DOHH2 (cell line): Measurements from ENCODE around the gene CACNA1B.

ENCODE experiments used
- H3F3A ChIP-seq: fragments of 200-600 bp; sonication (generic), shearing (Covaris generic); 2 replicates; pipeline ENCODE4 v1.6.0; 2016; ENCODE audit warnings: antibody characterized with exemption, mild to moderate bottlenecking; ENCODE audit not compliant: control insufficient read depth, insufficient read depth
- H3K27ac ChIP-seq: fragments of 200-600 bp; sonication (generic); 2 replicates; pipeline ENCODE4 v1.5.1; 2014; ENCODE audit warnings: low read depth, mild to moderate bottlenecking, low read length, moderate library complexity
- H3K27me3 ChIP-seq: fragments of 200-600 bp; sonication (generic); 2 replicates; pipeline ENCODE4 v1.6.1; 2014; ENCODE audit warnings: mild to moderate bottlenecking, low read length, mixed read lengths; ENCODE audit not compliant: control insufficient read depth
- H3K36me3 ChIP-seq: fragments of 200-600 bp; sonication (generic); 2 replicates; pipeline ENCODE4 v1.6.1; 2014; ENCODE audit warnings: mild to moderate bottlenecking, low read length, moderate library complexity, mixed read lengths; ENCODE audit not compliant: control insufficient read depth
- H3K4me1 ChIP-seq: fragments of 200-600 bp; sonication (generic); 2 replicates; pipeline ENCODE4 v1.6.1; 2014; ENCODE audit warnings: mild to moderate bottlenecking, low read length, mixed read lengths; ENCODE audit not compliant: control insufficient read depth
- H3K4me2 ChIP-seq: fragments of 200-600 bp; sonication (generic); 2 replicates; pipeline ENCODE4 v1.6.0; 2014; ENCODE audit warnings: mild to moderate bottlenecking, low read length, moderate library complexity
- H3K4me3 ChIP-seq: fragments of 200-600 bp; sonication (generic); 2 replicates; pipeline ENCODE4 v1.5.1; 2014; ENCODE audit warnings: mild to moderate bottlenecking, low read length, mixed read lengths
- H3K79me2 ChIP-seq: fragments of 200-600 bp; sonication (generic); 2 replicates; pipeline ENCODE4 v1.6.1; 2014; ENCODE audit warnings: mild to moderate bottlenecking, low read length, mixed read lengths; ENCODE audit not compliant: control insufficient read depth
- H3K9me2 ChIP-seq: fragments of 200-600 bp; sonication (generic); replicated peaks from 2 replicates; pipeline ENCODE4 v1.6.1; 2014; ENCODE audit warnings: mild to moderate bottlenecking, low read length, mixed read lengths; ENCODE audit not compliant: control insufficient read depth
- H3K9me3 ChIP-seq: fragments of 200-600 bp; sonication (generic); 2 replicates; pipeline ENCODE4 v1.6.1; 2014; ENCODE audit warnings: antibody characterized with exemption, low read length, mixed read lengths; ENCODE audit not compliant: control insufficient read depth, insufficient read depth
- H4K20me1 ChIP-seq: fragments of 200-600 bp; sonication (generic); 2 replicates; pipeline ENCODE4 v1.6.0; 2014; ENCODE audit warnings: low read depth, mild to moderate bottlenecking, antibody characterized with exemption, low read length, moderate library complexity; ENCODE audit not compliant: control insufficient read depth, insufficient read depth
- EZH2phosphoT487 ChIP-seq: fragments of 200-600 bp; sonication (generic); IDR thresholded peaks from 2 replicates; pipeline ENCODE4 v1.6.1; 2017; ENCODE audit warnings: borderline replicate concordance, mild to moderate bottlenecking, antibody characterized with exemption, low read length, moderate library complexity, mixed read lengths
- TF ChIP-seq, protein P1 (sequence below): fragments of 200-600 bp; sonication (generic); IDR thresholded peaks from one replicate; pipeline ENCODE4 v1.5.1; 2014; ENCODE audit warnings: antibody characterized with exemption, mild to moderate bottlenecking, low read depth, low read length; ENCODE audit not compliant: poor library complexity, severe bottlenecking

The CACNA1B gene

DNA sequence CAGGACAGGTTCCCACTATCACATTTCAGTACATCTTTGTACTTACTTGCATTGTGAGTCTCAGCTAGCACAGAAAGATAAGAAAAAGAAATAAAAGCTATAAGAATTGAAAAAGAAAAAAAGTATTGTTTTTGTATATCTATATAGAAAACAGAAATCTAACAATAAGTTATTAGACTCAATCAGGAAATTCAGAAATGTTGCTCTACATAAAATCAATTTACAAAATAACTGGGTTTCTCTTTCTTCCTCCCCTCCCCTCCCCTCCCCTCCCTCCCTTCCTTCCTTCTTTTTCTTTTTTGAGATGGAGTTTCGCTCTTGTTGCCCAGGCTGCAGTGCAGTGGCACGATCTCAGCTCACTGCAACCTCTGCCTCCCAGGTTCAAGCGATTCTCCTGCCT lies 7.2 kb upstream of the CACNA1B start:
- H3K4me2 ChIP-seq = no peak overlapping the region
- no peaks in the 10 kb centered on the region for H3K4me1 ChIP-seq
- H3F3A ChIP-seq = no peaks in the 10 kb centered on the region
- no peaks in the 10 kb centered on the region; the same call in 1 of the 2 replicates for H3K9me3 ChIP-seq
- no peak overlapping the region for H3K4me3 ChIP-seq
- H3K79me2 ChIP-seq = no peaks in the 10 kb centered on the region
- H3K36me3 ChIP-seq = no peaks in the 10 kb centered on the region
- no peak overlapping the region for H3K27ac ChIP-seq
- H4K20me1 ChIP-seq = no peaks in the 10 kb centered on the region
- H3K27me3 ChIP-seq = peaks cover 10% of the 10 kb centered on the region
- TF ChIP-seq, protein P1, sequence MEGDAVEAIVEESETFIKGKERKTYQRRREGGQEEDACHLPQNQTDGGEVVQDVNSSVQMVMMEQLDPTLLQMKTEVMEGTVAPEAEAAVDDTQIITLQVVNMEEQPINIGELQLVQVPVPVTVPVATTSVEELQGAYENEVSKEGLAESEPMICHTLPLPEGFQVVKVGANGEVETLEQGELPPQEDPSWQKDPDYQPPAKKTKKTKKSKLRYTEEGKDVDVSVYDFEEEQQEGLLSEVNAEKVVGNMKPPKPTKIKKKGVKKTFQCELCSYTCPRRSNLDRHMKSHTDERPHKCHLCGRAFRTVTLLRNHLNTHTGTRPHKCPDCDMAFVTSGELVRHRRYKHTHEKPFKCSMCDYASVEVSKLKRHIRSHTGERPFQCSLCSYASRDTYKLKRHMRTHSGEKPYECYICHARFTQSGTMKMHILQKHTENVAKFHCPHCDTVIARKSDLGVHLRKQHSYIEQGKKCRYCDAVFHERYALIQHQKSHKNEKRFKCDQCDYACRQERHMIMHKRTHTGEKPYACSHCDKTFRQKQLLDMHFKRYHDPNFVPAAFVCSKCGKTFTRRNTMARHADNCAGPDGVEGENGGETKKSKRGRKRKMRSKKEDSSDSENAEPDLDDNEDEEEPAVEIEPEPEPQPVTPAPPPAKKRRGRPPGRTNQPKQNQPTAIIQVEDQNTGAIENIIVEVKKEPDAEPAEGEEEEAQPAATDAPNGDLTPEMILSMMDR = no peak
- TF ChIP-seq EZH2phosphoT487 = no peak
- H3K9me2 ChIP-seq = no peaks in the 10 kb centered on the region

- no peak overlapping the region for H3K4me3 ChIP-seq
- no peak overlapping the region for H3K27ac ChIP-seq
- no peaks in the 10 kb centered on the region for H3K36me3 ChIP-seq
- no peaks in the 10 kb centered on the region for H3K4me1 ChIP-seq
- H3K4me2 ChIP-seq = no peak overlapping the region
- H3K9me3 ChIP-seq = peaks cover 5% of the 10 kb centered on the region; the same call in 1 of the 2 replicates
- TF ChIP-seq, protein P1 = no peak
- no peaks in the 10 kb centered on the region for H3K79me2 ChIP-seq
- H3K9me2 ChIP-seq = no peaks in the 10 kb centered on the region
- H4K20me1 ChIP-seq = no peaks in the 10 kb centered on the region
- H3F3A ChIP-seq = no peaks in the 10 kb centered on the region
- peaks cover 4% of the 10 kb centered on the region for H3K27me3 ChIP-seq
These were observed 5.3 kb upstream of the CACNA1B start for GRCh38 chr9:137872296-137872695.

- Histone ChIP-seq H3K79me2 (no peaks in the 10 kb centered on the region), H3K4me1 (no peaks in the 10 kb centered on the region), H3K27ac (no peak overlapping the region), H3K4me3 (no peak overlapping the region), H3K36me3 (no peaks in the 10 kb centered on the region), H3K27me3 (peaks cover 1% of the 10 kb centered on the region), H3K9me3 (peaks cover 5% of the 10 kb centered on the region; the same call in 1 of the 2 replicates), H3K4me2 (no peak overlapping the region), H3F3A (no peaks in the 10 kb centered on the region), H4K20me1 (no peaks in the 10 kb centered on the region), H3K9me2 (no peaks in the 10 kb centered on the region)
- TF ChIP-seq, protein P1 = no peak
- no peak for TF ChIP-seq EZH2phosphoT487
These were observed 4.2 kb upstream of the CACNA1B start for GRCh38 chr9:137873408-137873807.
